MM.1S (cell line): Measurements from ENCODE around the gene UNC5A.

ENCODE experiments used
- DNase-seq: peaks from one replicate; pipeline ENCODE4 v3.0.0-alpha.2; 2015
- H2AFZ ChIP-seq: fragments of 300-600 bp; sonication (generic); 2 replicates; pipeline ENCODE4 v1.6.0; 2016; ENCODE audit warnings: antibody characterized with exemption, low read length
- H3F3A ChIP-seq: fragments of 300-600 bp; sonication (generic); 2 replicates; pipeline ENCODE4 v1.6.1; 2016; ENCODE audit warnings: mild to moderate bottlenecking, antibody characterized with exemption, low read length, moderate library complexity, mixed read lengths; ENCODE audit not compliant: insufficient read depth
- H3K27ac ChIP-seq: fragments of 300-600 bp; sonication (generic); 2 replicates; pipeline ENCODE4 v1.5.1; 2016; ENCODE audit warnings: mild to moderate bottlenecking, low read length
- H3K27me3 ChIP-seq: fragments of 300-600 bp; sonication (generic); replicated peaks from 2 replicates; pipeline ENCODE4 v1.6.0; 2016; ENCODE audit warnings: low read length; ENCODE audit not compliant: insufficient read depth
- H3K36me3 ChIP-seq: fragments of 300-600 bp; sonication (generic); replicated peaks from 2 replicates; pipeline ENCODE4 v1.6.1; 2016; ENCODE audit warnings: mild to moderate bottlenecking, low read length, mixed read lengths; ENCODE audit not compliant: insufficient read depth
- H3K4me1 ChIP-seq: fragments of 300-600 bp; sonication (generic); 2 replicates; pipeline ENCODE4 v1.6.1; 2016; ENCODE audit warnings: low read length, mixed read lengths
- H3K4me2 ChIP-seq: fragments of 300-600 bp; sonication (generic); 2 replicates; pipeline ENCODE4 v1.6.0; 2016; ENCODE audit warnings: low read depth, low read length
- H3K4me3 ChIP-seq: fragments of 300-600 bp; sonication (generic); 2 replicates; pipeline ENCODE4 v1.5.1; 2016; ENCODE audit warnings: low read length, mixed read lengths
- H3K79me2 ChIP-seq: fragments of 300-600 bp; sonication (generic); 2 replicates; pipeline ENCODE4 v1.6.1; 2016; ENCODE audit warnings: mixed run types, low read length, mixed read lengths
- H3K9ac ChIP-seq: fragments of 300-600 bp; sonication (generic); 2 replicates; pipeline ENCODE4 v1.6.1; 2016; ENCODE audit warnings: low read length, mixed read lengths
- H3K9me2 ChIP-seq: fragments of 300-600 bp; sonication (generic); replicated peaks from 2 replicates; pipeline ENCODE4 v1.6.1; 2016; ENCODE audit warnings: mild to moderate bottlenecking, low read length, mixed read lengths; ENCODE audit not compliant: insufficient read depth
- H3K9me3 ChIP-seq: fragments of 300-600 bp; sonication (generic); replicated peaks from 2 replicates; pipeline ENCODE4 v1.6.1; 2016; ENCODE audit warnings: mild to moderate bottlenecking, low read length, mixed read lengths; ENCODE audit not compliant: insufficient read depth
- H4K20me1 ChIP-seq: fragments of 300-600 bp; sonication (generic); 2 replicates; pipeline ENCODE4 v1.6.1; 2016; ENCODE audit warnings: mild to moderate bottlenecking, low read length, moderate library complexity, mixed read lengths; ENCODE audit not compliant: insufficient read depth
- EZH2 ChIP-seq: fragments of 300-600 bp; sonication (generic); optimal IDR thresholded peaks from 2 replicates; pipeline ENCODE3; 2017; ENCODE audit warnings: low read depth, mild to moderate bottlenecking, antibody characterized with exemption, low read length, mixed read lengths
- EZH2phosphoT487 ChIP-seq: fragments of 300-600 bp; sonication (generic); IDR thresholded peaks from 2 replicates; pipeline ENCODE4 v1.6.1; 2018; ENCODE audit warnings: antibody characterized with exemption, low read length
- TF ChIP-seq, protein P1 (sequence below): fragments of 300-600 bp; sonication (generic); IDR thresholded peaks from 2 replicates; pipeline ENCODE4 v1.5.1; 2016; ENCODE audit warnings: antibody characterized with exemption, low read length, mixed read lengths

Gene UNC5A

DNA sequence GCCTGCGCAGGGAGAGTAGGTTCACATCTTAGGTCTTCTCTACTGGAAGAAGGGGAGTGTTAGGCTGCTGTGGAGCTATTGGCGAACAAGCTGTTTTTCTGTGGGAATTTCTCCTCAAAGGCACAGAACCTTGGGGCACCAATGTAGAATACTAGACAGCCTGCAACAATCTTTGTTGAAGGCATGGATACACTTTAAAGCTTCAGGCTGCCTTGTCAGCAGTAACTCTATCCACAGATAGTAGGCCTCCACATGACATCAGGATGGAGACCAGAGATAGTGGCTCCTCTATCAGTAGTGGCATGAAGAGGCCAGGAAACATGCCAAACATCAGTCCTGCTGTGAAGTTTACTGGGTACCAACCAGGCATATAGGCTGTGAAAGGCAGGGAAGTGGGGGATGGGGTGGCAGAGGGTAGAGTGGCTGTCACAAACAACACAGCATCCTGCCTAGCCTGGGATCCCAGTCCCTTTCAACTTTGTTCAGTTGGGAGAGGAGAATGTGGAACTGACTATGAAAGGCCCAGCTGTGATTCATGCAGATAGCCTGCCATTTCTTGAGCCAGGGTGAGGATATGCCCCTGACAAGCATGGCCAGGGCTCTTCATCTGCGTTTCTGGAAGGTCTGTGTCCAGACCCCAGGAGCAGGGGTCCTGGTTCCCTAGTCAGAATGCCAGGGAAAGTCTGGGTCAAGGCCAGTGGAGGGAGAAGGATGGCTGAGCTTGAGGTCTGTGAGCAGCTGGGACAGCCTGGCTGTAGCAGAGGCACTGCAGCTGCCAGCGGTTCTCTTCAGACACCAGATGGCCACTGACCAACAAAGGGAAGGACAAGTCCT lies 89.8 kb downstream of the UNC5A start:
- H3F3A ChIP-seq = no peaks in the 10 kb centered on the region
- H3K9ac ChIP-seq = no peak overlapping the region
- H3K9me3 ChIP-seq = no peaks in the 10 kb centered on the region
- H3K36me3 ChIP-seq = peaks cover 11% of the 10 kb centered on the region
- no peaks in the 10 kb centered on the region for H4K20me1 ChIP-seq
- H3K9me2 ChIP-seq = no peaks in the 10 kb centered on the region
- no peak overlapping the region for H3K4me3 ChIP-seq
- no peak overlapping the region for H2AFZ ChIP-seq
- H3K79me2 ChIP-seq = no peaks in the 10 kb centered on the region
- no peaks in the 10 kb centered on the region for H3K27me3 ChIP-seq
- TF ChIP-seq EZH2 = no peak
- no peak for TF ChIP-seq EZH2phosphoT487
- TF ChIP-seq, protein P1, sequence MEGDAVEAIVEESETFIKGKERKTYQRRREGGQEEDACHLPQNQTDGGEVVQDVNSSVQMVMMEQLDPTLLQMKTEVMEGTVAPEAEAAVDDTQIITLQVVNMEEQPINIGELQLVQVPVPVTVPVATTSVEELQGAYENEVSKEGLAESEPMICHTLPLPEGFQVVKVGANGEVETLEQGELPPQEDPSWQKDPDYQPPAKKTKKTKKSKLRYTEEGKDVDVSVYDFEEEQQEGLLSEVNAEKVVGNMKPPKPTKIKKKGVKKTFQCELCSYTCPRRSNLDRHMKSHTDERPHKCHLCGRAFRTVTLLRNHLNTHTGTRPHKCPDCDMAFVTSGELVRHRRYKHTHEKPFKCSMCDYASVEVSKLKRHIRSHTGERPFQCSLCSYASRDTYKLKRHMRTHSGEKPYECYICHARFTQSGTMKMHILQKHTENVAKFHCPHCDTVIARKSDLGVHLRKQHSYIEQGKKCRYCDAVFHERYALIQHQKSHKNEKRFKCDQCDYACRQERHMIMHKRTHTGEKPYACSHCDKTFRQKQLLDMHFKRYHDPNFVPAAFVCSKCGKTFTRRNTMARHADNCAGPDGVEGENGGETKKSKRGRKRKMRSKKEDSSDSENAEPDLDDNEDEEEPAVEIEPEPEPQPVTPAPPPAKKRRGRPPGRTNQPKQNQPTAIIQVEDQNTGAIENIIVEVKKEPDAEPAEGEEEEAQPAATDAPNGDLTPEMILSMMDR = no peak
- no peak overlapping the region for H3K27ac ChIP-seq
- no peak overlapping the region for H3K4me2 ChIP-seq
- no peaks in the 10 kb centered on the region for H3K4me1 ChIP-seq
- DNase-seq = no peak

DNA sequence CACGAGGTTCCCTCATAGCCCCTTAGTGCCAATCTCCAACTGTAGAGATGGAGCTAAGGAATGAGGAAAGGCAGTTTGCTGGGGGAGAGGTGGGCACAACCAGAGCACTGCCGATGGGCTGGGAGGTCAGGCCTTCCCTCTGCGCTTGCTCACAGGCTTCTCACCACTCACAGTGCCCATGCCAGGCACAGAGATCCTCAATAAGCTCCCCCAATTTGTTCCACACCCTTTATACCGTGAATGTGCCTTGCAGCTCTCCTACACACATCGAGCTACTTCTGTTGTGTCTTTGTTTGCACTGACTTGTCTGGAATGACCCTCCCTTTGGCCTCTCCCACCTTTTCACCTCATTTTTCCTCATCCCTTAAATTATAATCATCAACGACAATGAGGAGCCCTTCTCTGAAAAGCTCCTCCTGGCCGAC lies 90.4 kb downstream of the UNC5A start:
- no peaks in the 10 kb centered on the region for H3K79me2 ChIP-seq
- no peak overlapping the region for H2AFZ ChIP-seq
- H3K27me3 ChIP-seq = no peaks in the 10 kb centered on the region
- no peak overlapping the region for H3K4me2 ChIP-seq
- H3K27ac ChIP-seq = no peak overlapping the region
- DNase-seq = no peak
- no peaks in the 10 kb centered on the region for H3K9me2 ChIP-seq
- no peaks in the 10 kb centered on the region for H3F3A ChIP-seq
- no peaks in the 10 kb centered on the region for H3K9me3 ChIP-seq
- H3K36me3 ChIP-seq = peaks cover 16% of the 10 kb centered on the region
- H4K20me1 ChIP-seq = no peaks in the 10 kb centered on the region
- TF ChIP-seq, protein P1 = no peak
- TF ChIP-seq EZH2phosphoT487 (no peak), EZH2 (no peak)
- H3K9ac ChIP-seq = no peak overlapping the region
- H3K4me3 ChIP-seq = no peak overlapping the region
- H3K4me1 ChIP-seq = no peaks in the 10 kb centered on the region

DNA sequence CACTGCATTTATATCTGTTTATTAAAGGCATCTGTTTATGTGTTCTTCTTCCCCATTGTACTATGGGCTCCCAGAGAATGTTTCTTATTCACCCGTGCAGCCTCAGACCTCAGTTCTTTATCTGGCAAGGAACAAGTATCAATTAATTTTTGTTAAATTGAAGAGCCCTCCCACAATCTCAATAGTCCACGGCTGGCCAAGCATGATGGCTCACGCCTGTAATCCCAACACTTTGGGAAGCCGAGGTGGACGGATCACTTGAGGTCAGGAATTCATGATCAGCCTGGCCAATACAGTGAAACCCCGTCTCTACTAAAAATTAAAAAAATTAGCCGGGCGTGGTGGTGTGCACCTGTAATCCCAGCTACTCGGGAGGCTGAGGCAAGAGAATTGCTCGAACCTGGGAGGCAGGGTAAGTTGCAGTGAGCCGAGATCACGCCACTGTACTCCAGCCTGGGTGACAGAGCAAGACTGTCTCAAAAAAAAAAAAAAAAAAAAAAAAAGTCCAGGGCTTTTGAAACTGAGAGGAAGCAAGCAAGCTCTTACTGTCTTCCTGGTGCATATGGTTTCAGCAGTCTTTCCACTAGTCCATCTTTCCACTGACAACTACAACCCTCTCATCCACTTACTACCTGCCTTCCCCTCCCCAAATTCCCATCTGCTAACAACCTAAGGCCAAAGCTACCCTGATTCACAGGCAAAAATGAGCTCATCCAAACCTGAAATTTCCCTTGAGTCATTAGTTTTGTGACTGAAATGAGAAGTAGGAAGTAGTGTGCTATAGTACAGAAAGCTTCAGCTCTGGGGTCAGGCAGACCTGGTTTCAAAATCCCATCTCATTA lies 91.1 kb downstream of the UNC5A start:
- H3K27ac ChIP-seq = no peak overlapping the region
- no peak overlapping the region for H2AFZ ChIP-seq
- H3K27me3 ChIP-seq = no peaks in the 10 kb centered on the region
- TF ChIP-seq EZH2 = no peak
- H3K9me2 ChIP-seq = no peaks in the 10 kb centered on the region
- H3K4me1 ChIP-seq = no peaks in the 10 kb centered on the region
- no peaks in the 10 kb centered on the region for H3F3A ChIP-seq
- DNase-seq = no peak
- H3K4me3 ChIP-seq = no peak overlapping the region
- H3K79me2 ChIP-seq = no peaks in the 10 kb centered on the region
- no peak overlapping the region for H3K4me2 ChIP-seq
- no peaks in the 10 kb centered on the region for H4K20me1 ChIP-seq
- no peak overlapping the region for H3K9ac ChIP-seq
- no peaks in the 10 kb centered on the region for H3K9me3 ChIP-seq
- H3K36me3 ChIP-seq = peaks cover 21% of the 10 kb centered on the region
